ENCODE measurements around the gene MAD1L1. TPM values are rescaled to one million over a fixed set of nuclear protein-coding genes. Genes with fewer than 3 reads are reported as not detected.

The MAD1L1 gene
- total and polyA plus RNA-seq, 3 experiments from 2014 or later = 43.6 to 185 (median 47.3) TPM

- peaks cover 18 to 53% of the 10 kb centered on the region in 2 donors for H3K27me3 Mint-ChIP-seq
- Histone ChIP-seq H3K9me3 (ENCODE audit: low read length) (no peaks in the 10 kb centered on the region), H3K27ac (ENCODE audit: low read depth, low read length) (no peak overlapping the region), H3K27me3 (ENCODE audit: insufficient read depth, low read length, poor library complexity, severe bottlenecking) (no peaks in the 10 kb centered on the region), H3K4me1 (ENCODE audit: insufficient read depth, low read length) (no peaks in the 10 kb centered on the region), H3K4me3 (ENCODE audit: low read length) (no peak overlapping the region), H3K36me3 (ENCODE audit: insufficient read depth, low read length) (no peaks in the 10 kb centered on the region)
- CTCF ChIA-PET = no interaction called here
- DNase-seq = no peak
- H3K9me3 Mint-ChIP-seq = peaks cover 6 to 21% (median 11%) of the 10 kb centered on the region in 5 donors
- POLR2A ChIA-PET = no interaction called here
- peaks cover 0 to 2% (median 0%) of the 10 kb centered on the region in 3 donors for H3K4me1 Mint-ChIP-seq
- H3K36me3 Mint-ChIP-seq = peaks cover 0 to 12% (median 3%) of the 10 kb centered on the region in 3 donors
- no peak overlapping the region for H3K27ac Mint-ChIP-seq
- no peak overlapping the region for H3K4me3 Mint-ChIP-seq
Observed at GRCh38 chr7:1787241-1787640, 445.5 kb downstream of the MAD1L1 start.

DNA sequence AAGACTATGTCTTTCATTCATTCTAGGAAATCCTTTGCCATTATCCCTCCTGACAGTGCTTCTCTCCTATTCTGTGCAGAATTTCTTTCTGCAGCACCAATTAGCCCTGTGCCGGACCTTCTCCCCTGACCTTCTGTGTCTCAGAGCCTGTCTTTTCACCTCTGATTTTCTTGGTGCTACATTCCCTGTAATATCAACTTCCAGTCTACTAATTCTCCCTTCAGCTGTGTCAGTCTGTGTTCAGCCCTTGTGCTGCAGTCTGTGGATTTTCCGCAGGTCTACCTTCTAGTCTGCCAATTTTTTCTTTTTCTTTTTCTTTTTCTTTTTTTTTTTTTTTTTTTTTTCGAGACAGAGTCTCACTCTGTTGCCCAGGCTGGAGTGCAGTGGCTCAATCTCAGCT lies 446.9 kb downstream of the MAD1L1 start:
- Histone ChIP-seq H3K36me3 (ENCODE audit: insufficient read depth, low read length) (no peaks in the 10 kb centered on the region), H3K4me3 (ENCODE audit: low read length) (no peak overlapping the region), H3K27ac (ENCODE audit: low read depth, low read length) (no peak overlapping the region), H3K9me3 (ENCODE audit: low read length) (no peaks in the 10 kb centered on the region), H3K4me1 (ENCODE audit: insufficient read depth, low read length) (no peaks in the 10 kb centered on the region), H3K27me3 (ENCODE audit: insufficient read depth, low read length, poor library complexity, severe bottlenecking) (no peaks in the 10 kb centered on the region)
- no peak overlapping the region for H3K4me3 Mint-ChIP-seq
- H3K27ac Mint-ChIP-seq = no peak overlapping the region
- H3K27me3 Mint-ChIP-seq = peaks cover 18 to 59% of the 10 kb centered on the region in 2 donors
- no peak for DNase-seq
- peaks cover 0 to 12% (median 3%) of the 10 kb centered on the region in 3 donors for H3K36me3 Mint-ChIP-seq
- H3K9me3 Mint-ChIP-seq = peaks cover 6 to 16% (median 9%) of the 10 kb centered on the region in 5 donors
- POLR2A ChIA-PET = no interaction called here
- CTCF ChIA-PET = no interaction called here
- H3K4me1 Mint-ChIP-seq = peaks cover 0 to 2% (median 0%) of the 10 kb centered on the region in 3 donors

DNA sequence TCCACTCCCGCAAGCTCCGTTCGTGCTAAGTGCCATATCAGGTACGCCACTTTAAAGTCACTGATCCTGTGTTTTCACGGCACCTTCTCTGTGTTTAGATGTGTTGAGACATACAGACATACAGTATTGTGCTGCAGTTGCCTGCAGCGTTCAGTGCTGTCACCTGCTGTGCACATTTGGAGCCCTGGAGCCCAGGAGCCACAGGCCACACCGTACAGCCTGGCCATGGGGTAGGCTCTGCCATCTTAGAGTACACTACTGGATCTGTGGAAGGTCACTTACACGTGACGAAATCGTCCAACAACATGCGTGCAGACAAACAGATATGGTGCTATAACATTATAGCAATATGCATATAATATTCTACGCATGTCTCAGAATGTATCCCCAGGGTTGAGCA lies 451.4 kb downstream of the MAD1L1 start:
- Mint-ChIP-seq H3K27ac (no peak overlapping the region), H3K27me3 (peaks cover 11 to 43% of the 10 kb centered on the region in 2 donors), H3K9me3 (peaks cover 5 to 23% (median 20%) of the 10 kb centered on the region in 5 donors), H3K4me3 (no peak overlapping the region), H3K36me3 (peaks cover 0 to 9% (median 4%) of the 10 kb centered on the region in 3 donors), H3K4me1 (peaks cover 0 to 2% (median 0%) of the 10 kb centered on the region in 3 donors)
- no peak overlapping the region for H3K27ac ChIP-seq (ENCODE audit: low read depth, low read length)
- no peaks in the 10 kb centered on the region for H3K4me1 ChIP-seq (ENCODE audit: insufficient read depth, low read length)
- H3K9me3 ChIP-seq (ENCODE audit: low read length) = no peaks in the 10 kb centered on the region
- no peak overlapping the region for H3K4me3 ChIP-seq (ENCODE audit: low read length)
- POLR2A ChIA-PET = no interaction called here
- CTCF ChIA-PET = no interaction called here
- no peaks in the 10 kb centered on the region for H3K27me3 ChIP-seq (ENCODE audit: insufficient read depth, low read length, poor library complexity, severe bottlenecking)
- no peak for DNase-seq
- H3K36me3 ChIP-seq (ENCODE audit: insufficient read depth, low read length) = no peaks in the 10 kb centered on the region

GRCh38 chr7:1779445-1779844 lies 453.3 kb downstream of the MAD1L1 start:
- Mint-ChIP-seq H3K27me3 (peaks cover 7 to 41% of the 10 kb centered on the region in 2 donors), H3K4me1 (no peaks in the 10 kb centered on the region), H3K9me3 (peaks cover 8 to 21% (median 16%) of the 10 kb centered on the region in 5 donors), H3K27ac (no peak overlapping the region), H3K4me3 (no peak overlapping the region), H3K36me3 (peaks cover 0 to 17% (median 3%) of the 10 kb centered on the region in 3 donors)
- POLR2A ChIA-PET = no interaction called here
- Histone ChIP-seq H3K36me3 (ENCODE audit: insufficient read depth, low read length) (no peaks in the 10 kb centered on the region), H3K4me3 (ENCODE audit: low read length) (no peak overlapping the region), H3K27ac (ENCODE audit: low read depth, low read length) (no peak overlapping the region), H3K4me1 (ENCODE audit: insufficient read depth, low read length) (no peaks in the 10 kb centered on the region), H3K9me3 (ENCODE audit: low read length) (no peaks in the 10 kb centered on the region), H3K27me3 (ENCODE audit: insufficient read depth, low read length, poor library complexity, severe bottlenecking) (no peaks in the 10 kb centered on the region)
- CTCF ChIA-PET = no interaction called here
- DNase-seq = no peak

- H3K4me1 ChIP-seq (ENCODE audit: insufficient read depth, low read length) = no peaks in the 10 kb centered on the region
- peaks cover 8 to 25% (median 17%) of the 10 kb centered on the region in 5 donors for H3K9me3 Mint-ChIP-seq
- peaks cover 0 to 17% (median 2%) of the 10 kb centered on the region in 3 donors for H3K36me3 Mint-ChIP-seq
- POLR2A ChIA-PET = no interaction called here
- no peak overlapping the region for H3K27ac ChIP-seq (ENCODE audit: low read depth, low read length)
- no peaks in the 10 kb centered on the region for H3K9me3 ChIP-seq (ENCODE audit: low read length)
- no peak for DNase-seq
- H3K27me3 ChIP-seq (ENCODE audit: insufficient read depth, low read length, poor library complexity, severe bottlenecking) = no peaks in the 10 kb centered on the region
- H3K4me3 Mint-ChIP-seq = no peak overlapping the region
- CTCF ChIA-PET = no interaction called here
- no peaks in the 10 kb centered on the region for H3K36me3 ChIP-seq (ENCODE audit: insufficient read depth, low read length)
- H3K4me3 ChIP-seq (ENCODE audit: low read length) = no peak overlapping the region
- H3K4me1 Mint-ChIP-seq = no peaks in the 10 kb centered on the region
- H3K27me3 Mint-ChIP-seq = peaks cover 10 to 43% of the 10 kb centered on the region in 2 donors
- no peak overlapping the region for H3K27ac Mint-ChIP-seq
Observed at GRCh38 chr7:1777122-1777521, 455.6 kb downstream of the MAD1L1 start.

GRCh38 chr7:1775389-1775788 lies 457.4 kb downstream of the MAD1L1 start:
- CTCF ChIA-PET = no interaction called here
- H3K9me3 Mint-ChIP-seq = peaks cover 8 to 25% (median 17%) of the 10 kb centered on the region in 5 donors
- no peak for DNase-seq

DNA sequence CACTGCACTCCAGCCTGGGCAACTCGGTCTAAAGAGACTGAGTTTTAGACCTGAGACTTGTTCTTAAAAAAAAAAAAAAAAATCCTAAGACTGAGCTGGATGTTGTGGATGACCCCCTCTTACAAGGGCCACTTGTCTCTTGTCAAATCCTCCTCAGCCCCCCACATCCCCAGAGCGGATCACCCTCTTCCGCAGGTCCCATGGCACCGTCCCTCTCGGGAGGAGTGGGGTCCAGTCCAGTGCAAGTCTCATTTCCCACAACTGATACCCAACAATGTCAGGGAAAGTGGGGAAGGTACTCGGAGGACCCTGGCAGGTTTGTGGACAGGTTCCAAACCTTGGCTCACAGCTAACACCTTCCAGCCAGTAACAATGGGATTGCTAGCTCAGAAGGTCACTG lies 462.4 kb downstream of the MAD1L1 start:
- no peak overlapping the region for H3K27ac Mint-ChIP-seq
- peaks cover 0 to 5% (median 0%) of the 10 kb centered on the region in 3 donors for H3K36me3 Mint-ChIP-seq
- no peaks in the 10 kb centered on the region for H3K4me1 ChIP-seq (ENCODE audit: insufficient read depth, low read length)
- no peak overlapping the region for H3K4me3 Mint-ChIP-seq
- ChIA-PET POLR2A (no interaction called here), CTCF (no interaction called here)
- no peaks in the 10 kb centered on the region for H3K9me3 ChIP-seq (ENCODE audit: low read length)
- H3K27me3 ChIP-seq (ENCODE audit: insufficient read depth, low read length, poor library complexity, severe bottlenecking) = no peaks in the 10 kb centered on the region
- H3K36me3 ChIP-seq (ENCODE audit: insufficient read depth, low read length) = no peaks in the 10 kb centered on the region
- no peak for DNase-seq
- no peak overlapping the region for H3K27ac ChIP-seq (ENCODE audit: low read depth, low read length)
- H3K4me3 ChIP-seq (ENCODE audit: low read length) = no peak overlapping the region
- peaks cover 0 to 10% (median 2%) of the 10 kb centered on the region in 5 donors for H3K9me3 Mint-ChIP-seq
- H3K4me1 Mint-ChIP-seq = no peaks in the 10 kb centered on the region
- H3K27me3 Mint-ChIP-seq = peaks cover 6 to 22% of the 10 kb centered on the region in 2 donors

More at GRCh38 chr7:1775389-1775788, 457.4 kb downstream of the MAD1L1 start:
- peaks cover 0 to 17% (median 2%) of the 10 kb centered on the region in 3 donors for H3K36me3 Mint-ChIP-seq
- H3K36me3 ChIP-seq (ENCODE audit: insufficient read depth, low read length) = no peaks in the 10 kb centered on the region
- POLR2A ChIA-PET = no interaction called here
- H3K9me3 ChIP-seq (ENCODE audit: low read length) = no peaks in the 10 kb centered on the region
- H3K27me3 ChIP-seq (ENCODE audit: insufficient read depth, low read length, poor library complexity, severe bottlenecking) = no peaks in the 10 kb centered on the region
- no peaks in the 10 kb centered on the region for H3K4me1 Mint-ChIP-seq
- H3K4me3 ChIP-seq (ENCODE audit: low read length) = no peak overlapping the region
- no peak overlapping the region for H3K27ac Mint-ChIP-seq
- no peak overlapping the region for H3K27ac ChIP-seq (ENCODE audit: low read depth, low read length)
- no peak overlapping the region for H3K4me3 Mint-ChIP-seq
- no peaks in the 10 kb centered on the region for H3K4me1 ChIP-seq (ENCODE audit: insufficient read depth, low read length)
- peaks cover 10 to 38% of the 10 kb centered on the region in 2 donors for H3K27me3 Mint-ChIP-seq

DNA sequence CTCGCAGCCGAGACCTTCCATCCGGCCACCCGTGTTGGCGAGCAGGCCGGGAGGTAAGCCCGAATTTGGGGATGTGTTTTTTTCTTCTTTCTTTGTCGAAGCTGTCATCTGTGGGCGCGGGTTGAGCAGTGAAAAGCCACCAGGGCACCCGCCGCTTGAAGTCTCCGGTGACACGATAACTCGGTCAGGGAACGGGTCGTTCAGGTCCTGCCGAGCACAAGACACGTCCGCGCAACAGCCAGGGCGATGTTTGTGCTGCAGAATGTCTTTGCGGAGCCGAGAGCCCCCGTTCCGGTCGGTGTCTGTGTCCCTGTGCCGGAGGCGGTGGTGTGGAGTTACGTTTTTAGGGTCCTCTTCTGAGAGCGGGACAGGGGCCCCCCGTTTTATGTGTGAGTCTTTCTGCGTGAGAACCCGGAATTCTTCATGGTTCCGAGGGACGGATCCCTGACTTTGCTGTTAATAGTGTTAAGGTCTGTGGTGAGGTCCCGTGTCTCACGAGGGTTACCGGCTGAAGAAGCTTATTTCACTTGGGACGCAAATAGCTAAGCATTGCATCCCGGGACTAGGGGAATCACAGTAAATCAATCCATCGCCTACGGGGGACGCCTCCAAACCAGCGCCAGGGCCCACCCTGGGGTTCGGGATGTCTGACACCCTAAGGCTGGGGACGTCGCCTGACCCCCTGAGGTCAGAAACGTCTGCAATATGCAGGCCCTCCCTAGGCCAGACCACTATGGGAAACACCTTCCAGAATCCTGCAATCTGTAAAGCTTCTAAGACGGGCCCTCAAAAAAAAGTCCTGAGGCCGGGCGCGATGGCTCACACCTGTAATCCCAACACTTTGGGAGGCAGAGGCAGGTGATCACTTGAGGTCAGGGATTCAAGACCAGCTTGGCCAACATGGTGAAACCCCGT lies 463.2 kb downstream of the MAD1L1 start:
- POLR2A ChIA-PET = no interaction called here
- H3K9me3 ChIP-seq (ENCODE audit: low read length) = no peaks in the 10 kb centered on the region
- Mint-ChIP-seq H3K4me1 (no peaks in the 10 kb centered on the region), H3K27me3 (peaks cover 6 to 18% of the 10 kb centered on the region in 2 donors), H3K36me3 (no peaks in the 10 kb centered on the region), H3K4me3 (no peak overlapping the region), H3K27ac (no peak overlapping the region), H3K9me3 (peaks cover 0 to 5% (median 0%) of the 10 kb centered on the region in 5 donors)
- H3K27ac ChIP-seq (ENCODE audit: low read depth, low read length) = no peak overlapping the region
- H3K4me1 ChIP-seq (ENCODE audit: insufficient read depth, low read length) = no peaks in the 10 kb centered on the region
- no peak overlapping the region for H3K4me3 ChIP-seq (ENCODE audit: low read length)
- CTCF ChIA-PET = no interaction called here
- H3K36me3 ChIP-seq (ENCODE audit: insufficient read depth, low read length) = no peaks in the 10 kb centered on the region
- DNase-seq = no peak
- H3K27me3 ChIP-seq (ENCODE audit: insufficient read depth, low read length, poor library complexity, severe bottlenecking) = no peaks in the 10 kb centered on the region
